GM18870 (cell line): ENCODE results near the gene RNF138.
"Not testable (repeated sequence)": the region's sequence is repeated elsewhere in the genome, so short reads cannot be mapped to it uniquely, and the experiment has no call there.

ENCODE experiments used
- ATAC-seq: cut with Tn5 transposase; IDR thresholded peaks from one replicate; pipeline ENCODE4 v1.9.1; 2021; ENCODE audit warnings: moderate library complexity; ENCODE audit not compliant: unreplicated experiment

Gene RNF138

GRCh38 chr18:32167980-32168730, 76.5 kb downstream of the RNF138 start:
- no peak for ATAC-seq

- ATAC-seq, result no peak
Observed at GRCh38 chr18:32173654-32174053, 82.0 kb downstream of the RNF138 start.

- ATAC-seq, result no peak
Observed at GRCh38 chr18:32174719-32175118, 83.0 kb downstream of the RNF138 start.

- no peak for ATAC-seq
Observed at GRCh38 chr18:32175265-32175664, 83.6 kb downstream of the RNF138 start.

- not testable (repeated sequence) for ATAC-seq
Observed at GRCh38 chr18:32176745-32177144, 85.1 kb downstream of the RNF138 start.

- ATAC-seq, result no peak
Observed at GRCh38 chr18:32177530-32177929, 85.9 kb downstream of the RNF138 start.
